DOHH2 (cell line): ENCODE results near the gene BTBD19.

Experiments
- H3F3A ChIP-seq: fragments of 200-600 bp; sonication (generic), shearing (Covaris generic); 2 replicates; pipeline ENCODE4 v1.6.0; 2016; ENCODE audit warnings: antibody characterized with exemption, mild to moderate bottlenecking; ENCODE audit not compliant: control insufficient read depth, insufficient read depth
- H3K27ac ChIP-seq: fragments of 200-600 bp; sonication (generic); 2 replicates; pipeline ENCODE4 v1.5.1; 2014; ENCODE audit warnings: low read depth, mild to moderate bottlenecking, low read length, moderate library complexity
- H3K27me3 ChIP-seq: fragments of 200-600 bp; sonication (generic); 2 replicates; pipeline ENCODE4 v1.6.1; 2014; ENCODE audit warnings: mild to moderate bottlenecking, low read length, mixed read lengths; ENCODE audit not compliant: control insufficient read depth
- H3K36me3 ChIP-seq: fragments of 200-600 bp; sonication (generic); 2 replicates; pipeline ENCODE4 v1.6.1; 2014; ENCODE audit warnings: mild to moderate bottlenecking, low read length, moderate library complexity, mixed read lengths; ENCODE audit not compliant: control insufficient read depth
- H3K4me1 ChIP-seq: fragments of 200-600 bp; sonication (generic); 2 replicates; pipeline ENCODE4 v1.6.1; 2014; ENCODE audit warnings: mild to moderate bottlenecking, low read length, mixed read lengths; ENCODE audit not compliant: control insufficient read depth
- H3K4me2 ChIP-seq: fragments of 200-600 bp; sonication (generic); 2 replicates; pipeline ENCODE4 v1.6.0; 2014; ENCODE audit warnings: mild to moderate bottlenecking, low read length, moderate library complexity
- H3K4me3 ChIP-seq: fragments of 200-600 bp; sonication (generic); 2 replicates; pipeline ENCODE4 v1.5.1; 2014; ENCODE audit warnings: mild to moderate bottlenecking, low read length, mixed read lengths
- H3K79me2 ChIP-seq: fragments of 200-600 bp; sonication (generic); 2 replicates; pipeline ENCODE4 v1.6.1; 2014; ENCODE audit warnings: mild to moderate bottlenecking, low read length, mixed read lengths; ENCODE audit not compliant: control insufficient read depth
- H3K9me2 ChIP-seq: fragments of 200-600 bp; sonication (generic); replicated peaks from 2 replicates; pipeline ENCODE4 v1.6.1; 2014; ENCODE audit warnings: mild to moderate bottlenecking, low read length, mixed read lengths; ENCODE audit not compliant: control insufficient read depth
- H3K9me3 ChIP-seq: fragments of 200-600 bp; sonication (generic); 2 replicates; pipeline ENCODE4 v1.6.1; 2014; ENCODE audit warnings: antibody characterized with exemption, low read length, mixed read lengths; ENCODE audit not compliant: control insufficient read depth, insufficient read depth
- H4K20me1 ChIP-seq: fragments of 200-600 bp; sonication (generic); 2 replicates; pipeline ENCODE4 v1.6.0; 2014; ENCODE audit warnings: low read depth, mild to moderate bottlenecking, antibody characterized with exemption, low read length, moderate library complexity; ENCODE audit not compliant: control insufficient read depth, insufficient read depth
- CTCF ChIP-seq: fragments of 200-600 bp; sonication (generic); IDR thresholded peaks from one replicate; pipeline ENCODE4 v1.5.1; 2014; ENCODE audit warnings: antibody characterized with exemption, mild to moderate bottlenecking, low read depth, low read length; ENCODE audit not compliant: poor library complexity, severe bottlenecking
- EZH2phosphoT487 ChIP-seq: fragments of 200-600 bp; sonication (generic); IDR thresholded peaks from 2 replicates; pipeline ENCODE4 v1.6.1; 2017; ENCODE audit warnings: borderline replicate concordance, mild to moderate bottlenecking, antibody characterized with exemption, low read length, moderate library complexity, mixed read lengths

Gene BTBD19

DNA sequence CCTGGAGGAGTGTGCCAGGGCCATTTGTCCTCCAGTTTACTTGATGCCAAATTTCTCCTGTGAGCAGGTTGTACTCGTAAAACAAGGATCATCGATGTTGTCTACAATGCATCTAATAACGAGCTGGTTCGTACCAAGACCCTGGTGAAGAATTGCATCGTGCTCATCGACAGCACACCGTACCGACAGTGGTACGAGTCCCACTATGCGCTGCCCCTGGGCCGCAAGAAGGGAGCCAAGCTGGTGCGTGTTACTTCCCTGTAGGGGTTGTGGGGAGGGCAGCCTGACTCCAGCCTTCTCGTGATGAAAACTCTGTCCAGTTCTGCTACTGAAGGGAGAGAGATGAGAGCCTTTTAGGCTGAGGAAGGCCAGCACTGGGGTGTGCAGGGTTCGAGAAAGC is 30.8 kb upstream of the BTBD19 start:
- TF ChIP-seq CTCF (no peak), EZH2phosphoT487 (no peak)
- Histone ChIP-seq H3K27ac (peak overlapping the region; percentile 78), H3K36me3 (peaks cover 73% of the 10 kb centered on the region), H3K9me3 (no peaks in the 10 kb centered on the region), H3K4me3 (peak overlapping the region; percentile 99), H4K20me1 (peaks cover 12% of the 10 kb centered on the region), H3K4me2 (peak overlapping the region; percentile 74), H3K27me3 (no peaks in the 10 kb centered on the region), H3K79me2 (peaks cover 54% of the 10 kb centered on the region), H3F3A (peaks cover 72% of the 10 kb centered on the region), H3K4me1 (peaks cover 34% of the 10 kb centered on the region), H3K9me2 (no peaks in the 10 kb centered on the region)

DNA sequence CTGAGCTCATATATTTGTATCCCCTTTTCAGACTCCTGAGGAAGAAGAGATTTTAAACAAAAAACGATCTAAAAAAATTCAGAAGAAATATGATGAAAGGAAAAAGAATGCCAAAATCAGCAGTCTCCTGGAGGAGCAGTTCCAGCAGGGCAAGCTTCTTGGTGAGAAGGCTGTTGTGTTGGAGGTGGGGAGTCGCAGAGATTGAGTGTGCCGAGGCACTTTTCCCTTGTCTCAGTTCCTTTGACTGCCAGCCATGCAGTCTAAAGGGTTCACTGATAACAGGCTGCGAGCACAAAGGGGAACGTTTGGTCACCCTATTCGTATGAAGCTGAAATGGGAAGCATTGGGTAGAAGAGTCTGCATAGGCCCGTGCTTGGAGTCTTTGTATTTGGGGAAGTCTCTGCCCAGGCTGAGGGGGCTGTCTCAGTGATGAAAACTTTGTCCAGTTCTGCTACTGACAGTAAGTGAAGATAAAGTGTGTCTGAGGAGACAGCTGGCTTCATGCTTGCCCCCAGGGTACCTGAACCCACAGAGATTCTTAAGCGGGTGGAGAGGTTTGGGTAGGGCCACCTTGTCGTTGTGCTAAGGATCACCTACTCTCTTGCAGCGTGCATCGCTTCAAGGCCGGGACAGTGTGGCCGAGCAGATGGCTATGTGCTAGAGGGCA is 30.2 kb upstream of the BTBD19 start:
- peaks cover 73% of the 10 kb centered on the region for H3F3A ChIP-seq
- H4K20me1 ChIP-seq = peaks cover 12% of the 10 kb centered on the region
- H3K36me3 ChIP-seq = peaks cover 73% of the 10 kb centered on the region
- no peaks in the 10 kb centered on the region for H3K27me3 ChIP-seq
- H3K79me2 ChIP-seq = peaks cover 54% of the 10 kb centered on the region
- TF ChIP-seq CTCF (no peak), EZH2phosphoT487 (no peak)
- peaks cover 38% of the 10 kb centered on the region for H3K4me1 ChIP-seq
- H3K4me3 ChIP-seq = peak overlapping the region; percentile 99
- H3K9me3 ChIP-seq = no peaks in the 10 kb centered on the region
- no peaks in the 10 kb centered on the region for H3K9me2 ChIP-seq
- H3K27ac ChIP-seq = peak overlapping the region; percentile 78
- H3K4me2 ChIP-seq = peak overlapping the region; percentile 74

GRCh38 chr1:44778705-44779576 is 29.4 kb upstream of the BTBD19 start:
- Histone ChIP-seq H3K36me3 (peaks cover 73% of the 10 kb centered on the region), H3K9me3 (no peaks in the 10 kb centered on the region), H3K4me2 (peak overlapping the region; percentile 74; the same call in 1 of the 2 replicates), H3K4me1 (peaks cover 45% of the 10 kb centered on the region), H3K27me3 (no peaks in the 10 kb centered on the region), H3K9me2 (no peaks in the 10 kb centered on the region), H4K20me1 (peaks cover 12% of the 10 kb centered on the region), H3K4me3 (peak overlapping the region; percentile 99; the same call in 1 of the 2 replicates), H3K27ac (no peak overlapping the region), H3F3A (peaks cover 78% of the 10 kb centered on the region), H3K79me2 (peaks cover 53% of the 10 kb centered on the region)
- TF ChIP-seq CTCF = no peak
- no peak for TF ChIP-seq EZH2phosphoT487
